GM21619 (cell line): ENCODE results near the gene GGACT.

Experiments used
- ATAC-seq: cut with Tn5 transposase; IDR thresholded peaks from one replicate; pipeline ENCODE4 v1.9.1; 2021; ENCODE audit not compliant: unreplicated experiment

The GGACT gene

DNA sequence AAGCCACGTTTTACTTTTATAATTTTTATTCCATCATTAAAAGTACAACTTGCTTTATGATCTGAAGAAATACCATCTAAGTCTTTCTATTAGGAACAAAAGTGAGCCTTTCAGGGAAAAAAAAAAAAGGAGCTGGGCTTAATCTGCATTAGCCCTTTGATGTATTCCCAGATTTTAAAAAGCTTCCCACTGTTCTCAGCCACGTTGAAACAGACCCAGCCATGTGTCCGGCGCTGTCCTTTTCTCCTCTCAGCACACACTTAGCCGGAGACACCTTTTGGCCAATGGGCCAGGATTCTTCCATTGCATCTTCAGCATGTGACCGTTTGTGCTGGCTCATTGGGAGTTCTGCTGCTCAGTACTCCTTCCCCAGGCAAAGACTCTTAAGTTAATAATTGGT, 105.5 kb downstream of the GGACT start:
- no peak for ATAC-seq

DNA sequence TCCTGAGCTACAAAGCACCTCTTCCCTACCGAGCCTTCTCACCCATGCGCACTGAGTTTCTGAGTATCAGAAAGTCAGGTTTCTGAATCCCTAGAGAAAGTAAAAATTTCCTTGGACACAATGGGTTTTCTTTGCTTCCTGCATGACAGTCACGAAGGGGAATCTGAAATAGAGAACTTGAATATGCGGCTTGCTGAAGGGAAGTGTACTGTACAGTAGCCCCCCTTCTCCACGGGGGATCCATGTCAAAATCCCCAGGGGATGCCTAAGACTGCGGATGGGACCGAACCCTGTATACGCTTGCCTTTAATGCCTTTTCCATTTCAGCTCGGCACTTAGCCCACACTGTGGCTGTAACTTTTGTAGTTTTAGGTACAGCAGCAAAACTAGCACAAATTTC, 107.9 kb downstream of the GGACT start:
- ATAC-seq: no peak
